NCI-H748 (cell line): ENCODE results near the gene WDR1.

Experiments used
- DNase-seq: peaks from one replicate; lab custom pipeline; 2025; ENCODE audit not compliant: unreplicated experiment; lab: John Stamatoyannopoulos, UW

WDR1 gene

GRCh38 chr4:10114607-10115006 lies 2.0 kb downstream of the WDR1 start:
- DNase-seq, result no peak

DNA sequence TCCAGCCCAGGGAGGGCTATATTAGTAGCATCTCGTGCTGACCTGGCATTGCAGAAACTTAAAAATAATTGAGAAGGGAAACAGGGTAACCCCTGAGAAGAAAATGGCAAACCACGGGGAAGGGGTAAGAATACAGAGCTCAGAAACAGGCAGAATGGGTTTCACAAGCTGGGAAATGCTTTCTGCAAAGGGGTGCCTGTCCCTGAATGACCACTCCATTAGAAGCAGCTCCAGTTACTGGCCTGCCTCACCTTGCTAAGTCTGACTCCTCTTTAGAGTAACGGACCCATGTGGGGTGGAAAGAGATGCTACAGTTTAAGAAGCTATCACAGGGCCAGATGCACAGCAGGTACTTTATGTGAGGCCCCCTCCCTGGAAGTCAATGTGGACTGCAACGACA lies 2.5 kb downstream of the WDR1 start:
- DNase-seq, result no peak

- DNase-seq, result no peak
These were observed 3.1 kb downstream of the WDR1 start for GRCh38 chr4:10113362-10114047.

GRCh38 chr4:10112658-10113284 lies 3.8 kb downstream of the WDR1 start:
- no peak for DNase-seq

DNA sequence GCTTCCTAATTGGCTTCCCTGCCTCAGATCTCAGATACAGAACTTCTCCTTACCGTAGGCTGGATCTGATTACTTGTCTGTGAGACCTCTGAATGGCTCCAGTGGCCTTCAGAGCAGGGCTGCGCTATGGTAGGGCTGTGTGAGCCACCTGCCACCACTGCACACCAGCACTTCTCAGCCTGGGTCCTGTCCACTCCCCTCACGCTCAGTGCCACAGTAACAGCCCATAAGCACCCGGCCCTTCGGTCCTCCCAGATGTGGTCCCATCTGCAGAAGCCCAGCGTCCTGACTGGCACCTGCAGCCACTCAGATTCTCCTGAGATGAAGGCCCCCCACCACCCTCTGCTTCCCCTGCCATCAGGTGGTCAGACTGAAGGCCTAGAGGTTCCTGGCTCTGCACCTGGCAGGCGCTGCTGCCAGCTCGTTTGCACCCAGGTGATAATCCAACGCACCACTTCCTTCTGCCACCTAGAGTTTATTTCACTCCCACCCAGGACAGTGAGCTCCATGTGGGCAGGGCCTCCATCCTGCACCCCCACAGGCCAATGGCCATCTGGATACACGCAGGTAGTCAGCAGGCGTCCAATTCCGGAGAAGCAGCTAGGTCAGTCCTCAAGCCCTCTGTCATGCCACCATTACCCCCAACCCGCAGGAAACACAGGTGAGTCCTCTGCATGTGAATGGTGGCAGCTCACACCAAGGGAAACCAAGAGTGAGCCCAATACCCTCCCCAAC lies 5.4 kb downstream of the WDR1 start:
- DNase-seq, result no peak

- DNase-seq, result no peak
These were observed 6.5 kb downstream of the WDR1 start for GRCh38 chr4:10109995-10110670.

- no peak for DNase-seq
These were observed 7.5 kb downstream of the WDR1 start for GRCh38 chr4:10108818-10109783.

GRCh38 chr4:10108391-10108790 lies 8.2 kb downstream of the WDR1 start:
- DNase-seq, result no peak

DNA sequence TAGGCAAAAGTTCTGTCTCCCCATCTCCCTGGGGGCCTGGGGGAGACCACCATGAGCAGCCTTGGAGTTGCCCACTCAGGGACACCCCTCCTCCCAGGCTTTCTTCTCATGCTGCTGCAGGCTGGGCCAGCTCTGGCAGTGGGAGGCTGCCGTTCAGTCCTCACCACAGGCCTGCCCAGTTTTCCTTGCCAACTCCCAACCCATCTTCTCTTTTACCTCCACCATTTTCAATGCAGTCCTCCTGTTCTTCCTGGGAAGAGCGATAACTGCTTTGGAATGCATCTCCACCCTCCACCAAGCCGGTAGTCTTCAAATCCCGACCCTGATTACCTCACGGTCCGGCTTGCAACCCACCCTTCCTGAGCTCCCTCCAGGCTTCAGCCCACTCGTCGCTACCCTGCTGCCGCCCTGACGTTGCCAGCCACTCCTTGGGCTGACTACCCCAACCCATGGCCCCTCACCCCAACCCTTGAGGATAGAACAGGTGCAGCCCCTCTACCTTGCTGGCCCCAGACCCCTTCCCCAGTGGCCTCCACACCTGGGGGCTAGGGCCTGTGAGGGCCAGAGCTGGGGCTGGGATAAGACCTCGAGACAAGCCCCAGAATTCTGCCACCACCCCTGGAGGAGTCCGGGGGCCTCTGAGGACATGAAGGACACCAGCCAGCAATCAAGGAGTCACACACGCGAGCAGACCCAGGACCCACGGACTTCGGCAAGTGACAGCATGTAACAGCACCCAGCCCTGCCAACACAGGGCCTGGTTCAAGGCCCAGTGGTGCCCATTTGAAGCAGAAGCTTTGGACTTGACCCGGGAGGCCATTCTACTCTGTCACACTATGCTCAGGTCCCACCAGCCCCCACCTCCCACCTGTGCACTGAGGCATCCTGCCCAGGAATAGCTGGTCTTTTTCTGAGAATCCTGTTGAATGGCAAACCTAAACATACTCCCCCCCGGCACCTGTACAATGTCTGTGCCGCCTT lies 9.2 kb downstream of the WDR1 start:
- DNase-seq, result no peak

DNA sequence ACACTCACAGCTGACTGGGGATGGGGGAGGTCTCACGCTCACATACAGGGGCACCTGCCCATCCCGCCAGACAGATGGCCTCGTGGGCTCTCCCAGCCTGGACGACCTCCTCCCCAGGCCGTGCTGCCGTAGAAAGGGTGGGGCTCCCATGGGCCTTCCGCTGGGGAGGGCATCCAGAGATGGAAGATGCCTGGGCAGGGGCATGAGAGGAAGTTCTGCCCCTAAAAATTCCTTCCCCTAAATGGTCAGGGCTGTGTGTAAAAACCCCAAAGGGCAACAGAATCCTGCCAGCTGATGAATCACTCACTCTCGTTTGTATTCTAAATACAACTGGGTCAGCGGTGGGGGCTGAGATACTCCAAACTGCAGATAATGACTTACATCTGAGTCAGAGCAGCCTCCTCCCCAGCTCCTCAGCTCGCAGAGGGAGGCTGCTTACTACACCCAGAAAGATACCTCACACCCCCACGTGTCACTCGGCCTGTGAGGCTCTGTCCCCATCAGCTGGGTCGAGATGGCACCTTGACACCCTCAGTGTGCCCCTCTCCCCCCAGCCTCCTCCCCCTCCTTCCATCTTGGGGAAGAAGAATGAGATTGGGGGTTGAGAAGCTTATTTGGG lies 10.1 kb downstream of the WDR1 start:
- DNase-seq, result no peak

DNA sequence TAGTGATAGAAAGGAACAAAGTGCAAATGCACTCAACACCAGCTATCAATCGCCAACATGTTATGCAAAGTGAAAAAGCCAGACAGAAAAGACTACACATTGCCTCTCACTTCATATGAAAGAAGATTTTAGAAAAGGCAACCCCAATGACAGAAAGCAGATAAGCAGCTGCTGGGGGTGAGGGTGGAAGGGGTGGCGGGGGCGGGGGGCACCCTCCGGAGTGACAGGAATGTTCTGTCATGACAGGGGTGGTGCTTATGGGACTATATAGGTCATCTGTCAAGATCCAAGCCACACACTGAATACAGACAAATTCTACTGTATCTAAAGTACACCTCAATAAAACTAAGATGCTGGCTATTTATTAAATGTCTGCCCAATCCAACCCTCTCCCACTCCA lies 10.7 kb downstream of the WDR1 start:
- DNase-seq, result no peak

DNA sequence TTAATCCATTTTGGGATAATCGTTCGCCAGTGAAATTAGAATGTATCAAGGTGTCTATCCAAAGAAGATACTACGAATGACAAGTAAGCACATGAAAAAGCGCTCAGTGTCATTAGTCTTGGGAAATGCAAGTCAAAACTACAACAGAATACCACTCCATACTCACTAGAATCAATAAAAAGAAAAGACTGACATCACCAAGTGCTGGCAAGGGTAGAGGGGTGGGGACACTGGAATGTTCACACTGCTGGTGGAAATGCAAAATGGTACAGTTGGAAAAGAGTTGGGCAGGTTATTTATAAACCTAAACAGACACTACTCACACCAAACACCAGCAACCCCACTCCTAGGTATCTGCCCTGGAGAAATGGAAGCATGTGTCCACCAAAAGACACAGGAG lies 11.2 kb downstream of the WDR1 start:
- DNase-seq, result no peak

GRCh38 chr4:10104991-10105276 lies 11.7 kb downstream of the WDR1 start:
- DNase-seq, result no peak

DNA sequence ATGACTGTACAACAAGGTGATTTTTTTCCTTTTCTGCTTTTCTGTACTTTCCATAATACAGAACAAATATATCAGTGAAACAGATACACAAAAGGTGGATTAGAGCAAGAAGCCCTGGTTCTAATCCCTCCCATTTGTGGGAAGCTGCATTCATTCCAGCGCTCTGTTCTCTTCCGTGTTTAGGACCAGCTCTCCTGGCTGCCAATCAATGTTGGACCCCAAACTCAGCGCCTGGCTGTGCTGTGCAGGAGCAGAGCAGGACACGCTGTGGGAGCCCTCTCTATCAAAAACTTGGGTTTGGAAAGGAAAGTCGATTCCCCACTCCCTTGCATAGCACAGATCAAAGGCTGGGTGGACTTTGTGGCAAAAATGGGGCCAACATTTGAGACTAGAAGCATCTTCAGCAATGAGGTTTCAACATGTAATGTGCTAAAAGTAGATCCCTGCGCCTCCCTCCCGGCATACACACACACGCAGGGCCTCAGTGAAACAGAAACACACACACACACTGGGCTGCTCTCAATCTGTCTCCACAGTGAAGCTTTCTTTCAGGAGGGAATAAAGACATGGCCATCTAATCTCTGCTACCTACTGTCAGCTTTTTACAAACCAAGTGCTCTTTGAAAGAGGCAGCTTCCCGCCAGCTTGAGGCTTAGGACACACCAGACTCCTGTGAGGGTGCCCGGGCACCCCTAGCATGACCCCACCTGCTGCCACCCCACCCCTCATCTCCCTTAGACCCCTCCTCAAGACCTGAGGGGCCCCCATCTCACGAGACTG lies 12.2 kb downstream of the WDR1 start:
- no peak for DNase-seq

GRCh38 chr4:10102474-10103332 lies 13.9 kb downstream of the WDR1 start:
- no peak for DNase-seq

GRCh38 chr4:10101671-10102473 lies 14.7 kb downstream of the WDR1 start:
- DNase-seq, result no peak

GRCh38 chr4:10100734-10101216 lies 15.8 kb downstream of the WDR1 start:
- no peak for DNase-seq
